GM18520 (cell line): ENCODE data around the gene SPOCK2.
A peak's percentile ranks its signal among the peaks of the same experiment; 100 is the strongest.

Source experiments
- ATAC-seq: cut with Tn5 transposase; IDR thresholded peaks from one replicate; pipeline ENCODE4 v1.9.1; 2021; ENCODE audit not compliant: unreplicated experiment

SPOCK2 gene

DNA sequence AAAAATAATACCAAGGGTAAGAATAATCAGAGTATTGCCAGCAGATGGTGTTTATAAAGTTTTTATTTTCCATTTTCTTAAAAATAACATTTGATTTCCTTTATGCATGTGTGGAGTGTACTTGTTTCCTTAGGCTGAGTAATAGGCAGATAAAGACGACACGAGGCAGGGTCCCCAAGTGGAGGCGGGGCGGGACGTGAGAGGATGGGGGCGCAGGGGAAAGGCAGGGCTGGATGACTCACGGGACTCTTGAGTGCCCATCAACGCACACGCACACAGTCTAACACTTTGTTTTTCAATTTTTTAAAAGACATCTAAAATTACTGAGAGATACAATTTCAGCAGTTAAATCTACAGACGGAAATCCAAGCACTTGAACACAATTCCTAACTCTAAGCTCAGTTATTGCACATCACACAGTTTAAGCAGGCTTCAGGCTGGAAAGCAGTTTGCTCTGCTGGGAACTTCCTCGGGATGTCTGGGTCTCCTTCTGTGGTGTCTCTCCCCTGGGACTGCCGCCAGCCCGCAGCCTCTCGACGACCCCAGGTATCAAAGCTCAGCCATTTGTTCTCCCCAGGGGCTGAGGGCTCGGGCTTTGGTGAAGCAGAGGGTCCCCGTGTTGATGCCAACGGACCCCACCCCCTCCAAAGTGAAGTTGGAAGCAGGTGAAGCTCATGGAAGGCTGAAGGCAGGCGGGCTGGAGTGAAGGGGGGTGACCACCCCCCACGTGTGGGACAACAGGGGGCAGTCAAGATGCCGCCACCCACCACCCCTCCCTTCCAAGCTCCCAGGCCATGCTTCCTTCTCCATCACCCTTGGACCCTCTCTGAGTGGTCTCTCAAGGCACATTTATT, 29.1 kb downstream of the SPOCK2 start:
- no peak for ATAC-seq

DNA sequence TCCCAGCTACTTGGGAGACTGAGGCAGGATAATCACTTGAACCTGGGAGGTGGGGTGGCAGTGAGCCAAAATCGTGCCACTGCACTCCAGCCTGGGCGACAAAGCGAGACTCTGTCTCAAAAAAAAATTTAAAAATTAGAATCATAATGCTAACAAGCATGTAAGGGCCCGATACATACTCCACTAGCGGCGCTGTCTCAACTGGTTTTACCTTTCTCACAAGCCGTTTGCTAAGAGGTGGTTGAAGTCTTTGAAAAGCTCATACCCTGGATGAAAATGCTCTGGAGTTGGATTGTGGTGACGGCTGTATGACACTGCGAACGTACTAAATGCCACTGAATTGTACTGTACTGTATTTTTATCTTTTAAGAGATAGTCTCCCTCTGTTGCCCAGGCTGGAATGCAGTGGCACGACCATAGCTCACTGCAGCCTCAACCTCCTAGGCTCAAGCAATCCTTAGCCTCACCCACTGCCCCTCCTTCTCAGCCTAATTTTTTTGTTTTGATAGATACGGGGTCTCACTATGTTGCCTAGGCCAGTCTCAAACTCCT, 29.9 kb downstream of the SPOCK2 start:
- no peak for ATAC-seq

DNA sequence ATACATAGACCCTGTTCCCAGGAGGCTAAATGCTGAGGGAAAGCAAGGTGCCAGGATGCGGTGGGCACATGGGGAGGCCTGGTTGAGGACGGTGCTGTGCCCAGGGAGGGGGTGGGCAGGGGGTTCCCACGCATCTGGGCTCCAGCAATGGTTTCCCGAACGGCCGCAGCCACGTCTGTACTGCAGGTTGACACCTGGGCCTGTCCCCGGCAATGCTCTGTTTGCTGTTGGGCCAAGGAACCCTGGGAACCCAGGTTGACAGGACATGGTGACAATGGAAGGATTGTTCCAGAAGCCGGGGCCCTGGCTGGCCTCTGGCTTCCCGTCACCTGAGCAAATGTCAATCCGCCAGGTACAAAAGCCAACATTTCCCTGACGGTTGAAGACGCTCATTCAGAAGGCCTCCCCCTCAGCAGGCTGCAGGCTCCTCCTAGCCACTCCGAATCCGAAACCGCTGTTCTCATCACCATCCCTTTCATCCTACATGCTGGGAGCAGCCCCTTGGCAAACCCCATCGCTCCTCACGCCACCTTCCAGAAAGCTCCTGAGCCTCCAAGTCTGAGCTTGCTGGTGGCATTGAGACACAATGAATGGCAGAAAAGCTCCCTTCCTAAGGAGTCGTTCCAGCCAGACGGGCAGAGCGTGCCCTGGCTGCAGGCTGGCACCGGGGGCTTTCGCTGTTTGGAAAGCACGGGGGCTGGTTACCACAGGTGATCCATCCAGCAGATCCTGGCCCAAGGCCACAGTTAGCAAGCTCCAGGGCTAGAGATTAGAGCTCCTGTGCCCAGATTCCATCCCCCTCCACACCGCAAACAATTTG, 31.2 kb downstream of the SPOCK2 start:
- ATAC-seq: no peak

DNA sequence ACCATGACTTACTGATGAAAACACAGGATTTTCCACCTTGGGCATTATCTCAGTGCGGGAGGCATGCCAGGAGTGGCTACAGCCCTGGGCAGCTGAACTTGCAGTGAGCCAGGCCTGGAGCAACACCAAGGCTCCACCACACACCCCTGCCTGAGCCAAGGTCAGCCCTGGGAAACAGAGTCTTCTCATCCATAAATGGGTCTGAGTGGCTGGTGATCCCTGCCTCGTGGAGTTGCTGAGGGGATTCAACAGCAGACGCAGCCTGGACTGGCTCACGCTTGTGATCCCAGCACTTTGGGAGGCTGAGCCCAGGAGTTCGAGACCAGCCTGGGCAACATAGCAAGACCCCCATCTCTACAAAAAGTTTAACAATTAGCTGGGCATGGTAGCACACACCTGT, 32.2 kb downstream of the SPOCK2 start:
- no peak for ATAC-seq

DNA sequence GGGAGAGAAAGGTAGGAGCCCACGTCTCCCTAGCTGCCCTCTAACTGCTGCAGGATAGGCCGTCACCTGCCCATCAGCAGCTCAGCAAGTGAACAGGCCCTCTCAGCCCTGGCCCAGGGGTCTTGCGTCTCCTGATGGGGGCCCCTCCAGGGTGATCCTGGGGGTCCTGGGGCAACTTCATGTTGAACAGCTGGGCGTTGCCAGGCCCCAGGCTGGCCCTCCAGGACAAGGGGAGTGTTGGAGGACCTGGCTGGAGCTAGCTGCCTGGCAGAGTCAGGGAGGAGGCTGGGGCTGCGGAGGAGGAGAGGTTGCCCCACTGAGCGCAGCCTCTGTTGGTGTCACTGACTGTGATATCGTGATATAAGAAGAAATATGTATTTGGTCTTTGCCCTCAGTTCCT, 34.7 kb downstream of the SPOCK2 start:
- ATAC-seq: no peak

DNA sequence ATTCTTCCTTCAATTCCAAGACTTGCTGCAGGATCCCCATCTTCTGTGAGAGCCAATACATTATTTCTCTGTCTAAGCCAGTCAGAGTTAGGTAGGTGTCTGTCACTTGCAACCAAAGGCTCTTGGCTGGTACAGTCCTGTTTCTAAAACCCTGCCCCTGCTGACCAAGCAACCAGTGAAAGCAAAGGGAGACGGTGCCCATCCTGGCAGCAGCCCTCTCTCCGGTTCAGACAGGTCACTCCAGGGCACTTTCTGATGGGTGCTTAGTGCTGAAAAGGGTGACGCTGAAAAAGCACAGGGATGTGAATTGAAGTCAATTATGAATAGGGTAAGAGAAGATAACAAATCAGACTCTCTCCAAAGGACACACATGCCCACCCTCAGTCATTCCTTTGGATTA, 37.5 kb downstream of the SPOCK2 start:
- ATAC-seq: no peak

DNA sequence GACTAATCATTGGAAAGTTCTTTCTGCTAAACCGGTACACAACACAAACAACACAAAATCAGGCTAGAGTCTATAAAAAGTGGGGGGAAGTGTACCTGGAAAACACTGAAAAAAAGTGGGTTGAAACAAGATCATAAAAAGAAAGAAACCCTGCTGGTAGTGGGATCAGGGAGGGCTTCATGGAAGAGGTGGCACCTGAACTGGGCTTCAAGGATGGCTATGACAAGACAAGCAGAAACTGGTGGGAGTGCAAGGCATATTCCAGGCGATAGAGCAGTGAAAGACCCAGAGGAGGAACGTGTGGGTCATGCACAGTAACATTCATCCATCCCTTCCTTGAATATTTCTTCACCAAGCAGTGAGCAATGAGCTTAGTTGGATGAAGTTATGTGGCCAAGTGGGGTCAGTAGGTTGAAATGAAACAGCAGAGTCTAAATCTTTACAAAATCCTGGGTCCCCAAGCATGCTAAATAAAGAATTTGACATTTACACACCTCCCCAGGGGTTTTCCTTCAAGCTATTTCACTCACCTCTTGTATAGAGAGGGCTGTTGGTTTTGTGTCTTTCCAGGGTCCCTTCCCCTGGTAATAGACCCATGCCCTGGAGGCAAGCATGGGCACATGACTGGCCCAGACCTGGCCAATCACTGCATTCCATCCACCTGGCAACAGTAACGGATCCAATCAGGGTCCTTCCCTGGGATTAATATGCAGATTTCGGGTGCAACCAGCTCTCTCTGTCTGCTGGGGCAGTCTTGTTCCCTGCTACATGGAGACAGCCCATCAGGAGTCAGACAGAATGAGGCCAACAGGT, 38.2 kb downstream of the SPOCK2 start:
- ATAC-seq: no peak

DNA sequence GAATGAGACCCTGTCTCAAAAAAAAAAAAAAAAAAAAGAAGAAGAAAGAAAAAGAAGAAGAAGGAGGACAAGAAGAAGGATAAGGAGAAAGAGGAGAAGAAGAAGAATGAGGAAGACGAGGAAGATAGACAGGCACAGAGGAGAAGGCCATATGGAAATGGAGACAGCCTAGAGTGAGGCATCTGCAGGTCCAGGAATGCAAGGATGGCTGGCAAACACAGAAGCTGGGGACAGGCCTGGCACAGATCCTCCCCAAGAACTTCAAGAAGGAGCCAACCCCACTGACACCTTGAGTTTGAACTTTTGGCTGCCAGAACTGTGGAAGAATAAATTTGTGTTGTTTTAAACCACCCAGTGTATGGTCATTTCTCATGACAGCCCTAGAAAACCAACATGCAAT, 38.9 kb downstream of the SPOCK2 start:
- no peak for ATAC-seq

DNA sequence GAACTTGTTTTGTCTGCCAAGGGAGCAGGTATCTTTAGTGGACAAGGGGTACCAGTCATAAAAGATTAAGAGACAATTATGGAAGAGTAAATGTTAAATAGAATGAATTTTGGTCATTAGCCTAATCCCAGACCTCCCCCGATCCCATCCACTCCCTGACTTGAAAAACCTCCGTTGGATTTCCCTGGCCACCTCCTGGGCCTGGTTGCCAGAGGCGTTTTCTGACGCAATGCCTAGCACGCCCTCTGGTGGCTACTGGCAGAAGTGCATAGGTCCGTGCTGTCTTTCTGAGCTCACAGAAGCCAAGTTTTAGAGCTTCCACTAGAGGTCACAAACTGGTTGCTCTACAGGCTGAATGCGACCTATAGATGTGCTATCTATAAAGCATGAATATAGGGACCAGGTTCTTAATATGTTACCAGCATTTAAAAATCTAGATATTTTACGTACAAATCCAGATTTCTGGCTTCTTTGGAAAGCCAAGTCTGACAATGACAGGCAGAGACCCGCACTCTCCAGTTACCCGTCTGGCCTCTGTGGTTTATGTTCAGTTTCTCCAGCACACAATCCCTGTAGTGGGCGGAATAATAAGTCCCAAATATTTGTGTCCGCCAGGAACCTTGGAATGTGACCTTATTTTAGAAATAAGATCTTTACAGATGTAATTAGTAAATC, 39.8 kb downstream of the SPOCK2 start:
- ATAC-seq: peak; percentile 67

DNA sequence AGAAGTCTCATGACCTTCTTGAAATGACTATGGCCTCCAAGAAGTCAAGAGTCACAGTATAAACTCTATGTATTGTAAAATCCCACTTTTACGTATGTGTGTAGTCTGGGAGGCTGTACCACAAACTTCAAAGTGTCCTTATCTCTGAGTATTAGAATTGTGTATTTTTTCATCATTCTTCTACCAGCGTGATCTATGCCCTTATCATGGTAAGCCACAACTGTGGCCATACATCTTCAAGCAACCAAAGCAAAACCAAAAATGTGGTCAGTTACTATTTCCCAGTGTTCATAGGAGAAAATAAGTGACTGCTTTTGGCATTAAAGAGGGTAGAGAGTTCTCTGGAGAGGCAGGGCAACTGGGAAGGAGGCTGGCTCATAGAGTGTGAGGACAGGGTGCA, 42.8 kb downstream of the SPOCK2 start:
- ATAC-seq: no peak

DNA sequence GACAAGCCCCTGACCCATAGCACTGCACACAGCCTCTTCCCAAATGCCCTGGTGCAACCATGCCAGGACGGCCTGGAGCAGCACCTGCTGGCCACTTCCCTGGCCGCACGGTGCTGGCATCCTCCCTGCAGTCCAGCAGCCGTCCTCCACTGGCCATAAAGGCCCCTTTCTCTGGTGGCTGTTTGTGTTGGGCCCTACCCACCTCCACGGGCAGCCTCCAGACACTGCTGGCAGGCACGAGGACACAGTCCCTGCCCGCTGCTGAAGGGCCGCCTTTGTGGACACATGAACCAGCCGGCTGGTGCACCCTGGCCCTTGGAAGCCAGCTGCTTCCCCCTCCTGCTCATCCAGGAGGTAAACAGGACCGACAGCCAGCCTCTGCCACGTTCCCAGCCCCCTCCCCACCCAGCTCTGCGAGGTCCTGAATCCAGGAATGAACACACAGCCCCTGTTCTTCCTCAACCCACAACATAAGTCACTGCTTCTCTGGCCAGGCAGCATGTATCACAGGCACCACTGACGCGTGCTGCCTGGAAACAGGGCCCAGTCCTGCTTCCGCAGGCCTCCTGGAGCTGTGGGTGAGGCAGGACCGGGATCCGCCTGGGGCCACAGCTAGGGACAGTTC, 43.8 kb downstream of the SPOCK2 start:
- ATAC-seq: no peak

DNA sequence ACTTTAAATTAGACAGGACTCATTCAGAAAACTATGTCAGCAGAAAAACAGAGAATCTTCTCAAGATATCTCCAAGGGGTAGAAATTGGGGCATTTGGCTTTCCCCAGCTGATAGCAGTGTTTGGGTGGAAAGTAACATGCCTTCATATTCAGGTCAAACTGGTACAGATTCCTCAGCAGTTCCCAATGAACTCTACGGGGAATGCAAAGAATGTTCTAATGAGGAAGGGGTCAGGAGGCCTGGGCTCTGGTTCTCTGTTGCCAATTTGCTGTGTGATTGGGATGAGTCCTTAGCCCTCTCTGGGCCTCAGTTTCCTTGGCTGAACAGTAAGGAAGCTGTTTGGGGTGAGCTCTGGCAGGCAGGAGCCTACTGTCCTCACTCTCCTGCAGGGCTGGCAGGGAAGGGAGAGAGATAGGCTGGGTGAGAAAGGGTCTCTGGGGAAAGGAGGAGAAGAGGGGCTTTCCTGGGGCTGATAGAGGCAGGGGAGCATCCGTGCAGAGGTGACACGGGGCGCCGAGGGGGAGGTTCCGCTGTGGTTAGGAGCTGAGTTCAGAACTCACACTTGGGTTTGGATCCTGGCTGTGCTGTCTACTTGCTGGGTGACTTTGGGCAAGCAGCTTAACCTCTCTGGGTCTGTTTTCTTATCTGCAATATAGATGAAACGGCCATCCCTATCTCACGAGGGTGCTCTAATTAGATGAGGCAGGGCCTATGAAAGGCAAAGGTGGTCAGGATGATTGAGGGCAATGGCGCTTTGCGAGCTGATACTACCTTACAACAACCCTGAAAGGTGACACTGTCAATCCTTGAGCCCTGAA, 45.1 kb downstream of the SPOCK2 start:
- ATAC-seq: no peak

DNA sequence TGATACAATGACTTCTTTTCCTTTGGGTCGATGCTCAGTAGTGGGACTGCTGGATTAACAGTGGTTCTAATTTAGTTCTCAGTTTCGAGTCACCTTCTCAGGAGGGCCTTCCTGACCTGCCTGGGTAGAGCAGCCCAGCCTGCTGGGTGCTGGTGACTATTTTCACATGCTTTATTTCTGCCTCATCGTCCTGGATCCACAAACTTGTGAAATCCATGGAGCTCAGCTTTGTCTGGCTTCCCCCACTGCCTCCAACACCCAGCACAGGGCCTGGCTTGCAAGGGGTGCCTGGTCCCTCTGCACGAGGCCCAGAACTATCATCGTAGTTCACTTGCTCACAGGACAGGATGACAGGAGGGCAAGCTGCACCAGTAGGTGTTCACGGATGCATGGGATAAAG, 46.9 kb downstream of the SPOCK2 start:
- ATAC-seq: no peak

DNA sequence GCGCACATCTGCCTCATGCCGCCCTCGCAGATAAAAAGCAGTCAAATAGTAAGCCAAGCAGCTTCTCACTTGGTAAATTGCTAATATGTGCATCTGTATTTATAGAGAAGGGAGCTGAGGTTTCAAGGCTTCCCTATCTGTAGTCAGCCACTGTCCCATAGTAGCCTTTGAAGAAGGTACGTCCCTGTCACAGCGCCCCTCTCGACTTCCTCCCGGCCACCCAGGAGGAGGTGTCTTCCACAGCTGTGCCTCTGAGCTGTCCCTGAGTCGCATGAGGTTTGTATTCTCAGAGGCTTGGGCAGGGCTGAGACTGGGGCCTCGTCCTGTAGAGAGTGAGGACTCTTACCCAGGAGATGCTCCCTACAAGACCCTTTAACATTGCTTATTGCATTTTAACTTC, 49.0 kb downstream of the SPOCK2 start:
- no peak for ATAC-seq

DNA sequence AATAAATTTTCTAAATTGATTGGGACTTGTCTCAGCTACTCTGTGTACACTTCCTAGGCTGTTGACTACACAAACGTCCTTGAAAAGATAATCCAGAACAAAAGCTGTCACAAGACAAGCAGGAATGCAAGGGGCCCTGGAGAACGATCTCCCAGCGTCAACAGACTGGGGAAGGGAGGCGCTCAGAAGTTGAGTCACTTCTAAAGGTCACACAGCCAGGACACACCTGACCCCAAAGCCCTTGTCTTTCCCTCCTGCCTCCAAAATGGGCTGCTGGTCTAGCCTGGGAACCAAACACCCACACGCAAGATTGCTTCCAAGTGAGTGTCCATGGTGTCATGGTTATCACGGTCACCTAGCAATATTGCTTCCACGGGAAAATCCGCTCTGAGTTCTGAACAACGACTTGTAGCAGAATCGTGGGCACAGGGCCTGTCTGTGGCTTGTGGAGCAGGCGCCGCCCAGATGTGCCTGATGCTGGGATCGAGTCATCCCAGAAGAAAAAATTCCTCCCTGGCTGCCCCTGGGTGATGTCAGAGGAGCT, 49.8 kb downstream of the SPOCK2 start:
- no peak for ATAC-seq

DNA sequence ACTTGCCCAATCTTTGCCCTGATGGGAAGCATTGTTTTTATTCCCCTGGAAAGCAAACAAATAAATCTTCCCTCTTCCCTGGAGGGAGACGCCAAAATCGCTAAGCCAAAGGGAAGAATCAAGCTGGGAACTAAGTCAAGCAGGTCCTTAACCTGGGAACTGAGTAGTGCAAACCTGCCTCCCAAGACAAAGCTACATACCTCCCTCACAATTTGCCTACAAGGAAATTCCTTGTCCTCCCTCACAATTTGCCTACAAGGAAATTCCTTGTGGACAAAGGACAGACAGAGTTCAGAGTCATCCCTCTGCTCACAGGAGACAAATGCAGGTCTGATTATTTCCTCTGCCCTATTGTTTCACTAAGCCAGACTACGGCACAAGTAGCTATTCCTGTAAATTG, 50.5 kb downstream of the SPOCK2 start:
- no peak for ATAC-seq

DNA sequence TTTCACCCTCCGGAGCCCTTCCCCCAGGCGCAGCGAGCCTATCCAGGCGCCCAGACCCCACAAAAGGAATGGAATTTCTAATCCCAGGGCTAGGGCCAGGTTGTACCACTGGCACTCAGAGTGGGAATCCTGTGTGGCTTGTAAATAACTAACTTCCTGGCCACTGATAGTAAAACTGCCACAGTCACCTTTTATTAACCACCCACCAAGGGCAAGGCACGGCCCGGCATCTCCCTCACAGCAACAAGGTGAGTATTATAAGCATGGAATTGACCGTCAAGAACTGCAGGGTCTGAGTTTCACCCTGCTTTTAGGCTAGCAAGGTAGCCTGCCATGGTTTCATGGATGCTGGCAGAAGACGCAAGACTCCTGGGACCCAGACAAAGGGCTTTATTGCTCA, 51.1 kb downstream of the SPOCK2 start:
- no peak for ATAC-seq

DNA sequence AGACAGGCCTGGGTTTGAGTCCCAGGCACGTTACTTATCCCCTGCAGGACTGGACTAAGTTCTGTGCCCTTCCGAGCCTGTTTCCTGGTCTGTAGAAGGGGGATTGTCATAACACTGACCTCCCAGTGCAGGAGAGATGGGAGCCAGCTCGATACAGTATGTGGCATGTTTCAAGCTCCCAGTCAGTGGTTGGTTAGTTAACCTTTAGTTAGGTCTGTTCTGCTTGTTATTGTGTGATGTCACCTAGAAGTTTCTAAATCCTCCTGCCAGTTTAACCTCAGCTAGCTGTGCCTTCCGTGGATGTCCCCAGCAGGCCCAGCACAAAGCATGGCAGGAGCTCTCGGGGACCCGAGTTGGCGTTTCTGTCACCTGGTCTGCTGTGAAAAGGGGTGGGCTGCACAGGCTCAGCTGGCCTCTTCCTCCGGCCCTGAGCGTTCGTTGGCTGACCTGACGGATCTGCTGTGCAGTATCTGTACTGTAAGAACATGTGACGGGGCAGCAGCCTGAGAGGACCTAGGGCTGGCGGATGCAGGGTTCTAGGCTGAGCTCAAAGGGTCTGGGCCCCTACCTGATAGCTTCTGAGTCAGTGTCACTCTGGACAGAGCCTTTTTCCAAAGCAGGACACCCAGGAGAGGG, 53.0 kb downstream of the SPOCK2 start:
- ATAC-seq: no peak

DNA sequence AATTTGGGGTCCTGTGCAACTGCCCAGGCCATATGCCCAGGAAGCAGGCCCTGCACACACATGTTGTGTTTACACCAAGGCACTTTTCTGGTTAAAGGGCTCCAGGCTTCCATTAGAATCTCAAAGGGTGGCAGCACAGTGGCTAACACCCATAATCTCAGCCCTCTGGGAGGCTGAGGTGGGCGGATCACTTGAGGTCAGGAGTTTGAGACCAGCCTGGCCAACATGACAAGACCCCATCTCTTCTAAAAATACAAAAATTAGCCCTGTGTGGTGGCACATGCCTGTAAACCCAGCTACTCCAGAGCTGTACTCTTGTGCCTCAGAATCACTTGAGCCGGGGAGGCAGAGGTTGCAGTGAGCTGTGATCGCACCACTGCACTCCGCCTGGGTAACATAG, 53.6 kb downstream of the SPOCK2 start:
- no peak for ATAC-seq
